NT2/D1 (cell line): Measurements from ENCODE around the gene TMEM242.

Experiments used
- SUZ12 ChIP-seq: IDR thresholded peaks from 2 replicates; pipeline ENCODE4 v1.6.1; 2011; ENCODE audit not compliant: insufficient read length, insufficient read depth; ENCODE audit errors: extremely low read depth
- YY1 ChIP-seq: IDR thresholded peaks from 2 replicates; pipeline ENCODE4 v1.6.1; 2011; ENCODE audit not compliant: insufficient read length, insufficient read depth
- ZNF274 ChIP-seq: IDR thresholded peaks from 2 replicates; pipeline ENCODE4 v1.6.1; 2011; ENCODE audit warnings: mild to moderate bottlenecking, low read depth, low read length

GRCh38 chr6:157278171-157278570 is 45.1 kb downstream of the TMEM242 start:
- no peak for TF ChIP-seq ZNF274
- no peak for TF ChIP-seq YY1
- no peak for TF ChIP-seq SUZ12
